H1 (cell line): ENCODE data around the gene REC8. TPM values are rescaled to one million over a fixed set of nuclear protein-coding genes. Genes with fewer than 3 reads are reported as not detected.

Experiments
- CTCF ChIA-PET: fragments of 300-600 bp; sonication (Branson Sonifier 250); formaldehyde crosslinking; loops from one replicate; lab custom pipeline; 2021; ENCODE audit not compliant: partially characterized antibody; lab: Charles Lee
- POLR2A ChIA-PET: fragments of 300-600 bp; sonication (Branson Sonifier 250); formaldehyde crosslinking; loops from one replicate; lab custom pipeline; 2021; ENCODE audit warnings: inconsistent platforms; ENCODE audit not compliant: partially characterized antibody; lab: Charles Lee
- DNase-seq, 2 experiments: peaks; one replicate each; pipeline versions ENCODE4 v3.0.0 to v3.0.0-alpha.2; 2010 to 2022; ENCODE audit warnings: low spot score in 2 of 2, low read depth in 1 of 2, mixed read lengths in 1 of 2
- FAIRE-seq: peaks from 2 replicates; lab custom pipeline; 2011; peaks lifted over from hg19 to GRCh38; lab: Jason Lieb, UNC
- H2AFZ ChIP-seq: 2 replicates; pipeline ENCODE4 v1.8.1; 2012; ENCODE audit warnings: low read length, inconsistent platforms
- H2AK5ac ChIP-seq: 2 replicates; pipeline ENCODE4 v1.6.1; 2013; ENCODE audit warnings: low read depth, low read length
- H2BK120ac ChIP-seq: replicated peaks from 2 replicates; pipeline ENCODE3; 2013; ENCODE audit warnings: low read depth, low read length, inconsistent platforms
- H2BK12ac ChIP-seq: 2 replicates; pipeline ENCODE4 v1.6.1; 2013; ENCODE audit warnings: low read depth, low read length
- H2BK15ac ChIP-seq: 2 replicates; pipeline ENCODE4 v1.6.1; 2013; ENCODE audit warnings: low read length
- H2BK20ac ChIP-seq: 2 replicates; pipeline ENCODE4 v1.6.1; 2013; ENCODE audit warnings: low read length
- H2BK5ac ChIP-seq: 2 replicates; pipeline ENCODE4 v1.6.1; 2013; ENCODE audit warnings: low read depth, low read length
- H3K14ac ChIP-seq: 2 replicates; pipeline ENCODE4 v1.6.1; 2013; ENCODE audit warnings: inconsistent platforms; ENCODE audit not compliant: insufficient read length
- H3K18ac ChIP-seq: 2 replicates; pipeline ENCODE4 v1.6.1; 2013; ENCODE audit warnings: low read length; ENCODE audit errors: extremely low read depth
- H3K23ac ChIP-seq: 2 replicates; pipeline ENCODE4 v1.6.1; 2013; ENCODE audit warnings: inconsistent platforms; ENCODE audit not compliant: insufficient read length
- H3K23me2 ChIP-seq: 2 replicates; pipeline ENCODE4 v1.6.1; 2013; ENCODE audit warnings: low read depth, low read length
- H3K27ac ChIP-seq: 2 replicates; pipeline ENCODE4 v1.6.1; 2011; ENCODE audit warnings: low read depth, low read length, inconsistent platforms
- H3K27me3 ChIP-seq, 4 experiments: replicated peaks in 1 of 4; 1 replicate in 1 of 4; 2 replicates in 3 of 4; pipeline versions ENCODE4 v1.6.1 to v1.8.1; 2011 to 2013; ENCODE audit warnings: low read length in 3 of 4, mild to moderate bottlenecking in 3 of 4, inconsistent platforms in 2 of 4, mixed read lengths in 2 of 4, moderate library complexity in 1 of 4; ENCODE audit not compliant: control insufficient read depth in 3 of 4, insufficient read depth in 3 of 4; ENCODE audit errors: extremely low read depth in 1 of 4
- H3K36me3 ChIP-seq, 4 experiments: 2 replicates each; pipeline versions ENCODE4 v1.6.1 to v1.8.1; 2011 to 2013; ENCODE audit warnings: mild to moderate bottlenecking in 4 of 4, low read length in 3 of 4, moderate library complexity in 2 of 4, control low read depth in 1 of 4, inconsistent platforms in 1 of 4; ENCODE audit not compliant: insufficient read depth in 4 of 4, control insufficient read depth in 2 of 4
- H3K4ac ChIP-seq: replicated peaks from 2 replicates; pipeline ENCODE3; 2013; ENCODE audit warnings: low read length, low read depth, mixed read lengths, inconsistent platforms; ENCODE audit not compliant: insufficient read length
- H3K4me1 ChIP-seq, 4 experiments: replicated peaks in 1 of 4; 1 replicate in 1 of 4; 2 replicates in 3 of 4; pipeline versions ENCODE4 v1.6.1 to v1.8.1; 2011 to 2013; ENCODE audit warnings: low read length in 3 of 4, inconsistent platforms in 2 of 4, mixed read lengths in 1 of 4; ENCODE audit not compliant: insufficient read depth in 4 of 4, control insufficient read depth in 3 of 4
- H3K4me2 ChIP-seq, 2 experiments: 2 replicates each; pipeline versions ENCODE4 v1.6.1 to v1.8.1; 2011 to 2013; ENCODE audit warnings: low read depth in 2 of 2, low read length in 2 of 2, control low read depth in 1 of 2, inconsistent platforms in 1 of 2, mild to moderate bottlenecking in 1 of 2; ENCODE audit not compliant: insufficient read depth in 1 of 2
- H3K4me3 ChIP-seq, 4 experiments: fragments of 200-600, 300-600 bp in 1 of 4; sonication (generic), shearing (Covaris generic), sonication (Bioruptor Twin) in 1 of 4; 2 replicates each; pipeline versions ENCODE4 v1.5.1 to v1.8.1; 2011 to 2016; ENCODE audit warnings: low read length in 4 of 4, low read depth in 3 of 4, control low read depth in 2 of 4, inconsistent platforms in 2 of 4, mild to moderate bottlenecking in 2 of 4, mixed read lengths in 1 of 4, moderate library complexity in 1 of 4; ENCODE audit not compliant: insufficient read depth in 2 of 4; ENCODE audit errors: extremely low read depth in 1 of 4
- H3K56ac ChIP-seq: replicated peaks from 2 replicates; pipeline ENCODE3; 2013; ENCODE audit warnings: low read depth, mild to moderate bottlenecking, mixed read lengths, low read length, inconsistent platforms; ENCODE audit not compliant: insufficient read length
- H3K79me1 ChIP-seq: 2 replicates; pipeline ENCODE4 v1.6.1; 2013; ENCODE audit warnings: low read depth, low read length, control low read depth
- H3K79me2 ChIP-seq, 2 experiments: 2 replicates each; pipeline versions ENCODE4 v1.6.1 to v1.8.1; 2012 to 2013; ENCODE audit warnings: low read length in 2 of 2, mild to moderate bottlenecking in 2 of 2, inconsistent platforms in 1 of 2; ENCODE audit not compliant: insufficient read depth in 2 of 2, control insufficient read depth in 1 of 2
- H3K9ac ChIP-seq, 4 experiments: replicated peaks in 1 of 4; 1 replicate in 1 of 4; 2 replicates in 3 of 4; pipeline versions ENCODE4 v1.6.1 to v1.8.1; 2011 to 2013; ENCODE audit warnings: low read depth in 3 of 4, low read length in 3 of 4, control low read depth in 2 of 4, mild to moderate bottlenecking in 2 of 4, moderate library complexity in 2 of 4, inconsistent platforms in 1 of 4; ENCODE audit errors: extremely low read depth in 1 of 4
- H3K9me3 ChIP-seq, 2 experiments: 2 replicates each; pipeline versions ENCODE4 v1.6.1 to v1.8.1; 2012 to 2013; ENCODE audit warnings: mild to moderate bottlenecking in 2 of 2, moderate library complexity in 2 of 2, control low read depth in 1 of 2, inconsistent platforms in 1 of 2, low read depth in 1 of 2, low read length in 1 of 2, mixed read lengths in 1 of 2; ENCODE audit not compliant: insufficient read depth in 2 of 2
- H4K20me1 ChIP-seq, 2 experiments: replicated peaks in 1 of 2; 2 replicates each; pipeline versions ENCODE3 to v1.8.1; 2011 to 2013; ENCODE audit warnings: inconsistent platforms in 2 of 2, low read length in 2 of 2, mild to moderate bottlenecking in 1 of 2; ENCODE audit not compliant: insufficient read depth in 2 of 2, control insufficient read depth in 1 of 2
- H4K5ac ChIP-seq: 2 replicates; pipeline ENCODE4 v1.6.1; 2013; ENCODE audit warnings: low read length, low read depth, mixed read lengths, inconsistent platforms; ENCODE audit not compliant: insufficient read length
- H4K8ac ChIP-seq: 2 replicates; pipeline ENCODE4 v1.8.0; 2013; ENCODE audit warnings: mild to moderate bottlenecking, moderate library complexity, low read length, inconsistent platforms; ENCODE audit not compliant: insufficient read depth; ENCODE audit errors: extremely low read depth
- H4K91ac ChIP-seq: replicated peaks from 2 replicates; pipeline ENCODE3; 2013; ENCODE audit warnings: low read length, mixed read lengths, inconsistent platforms; ENCODE audit not compliant: insufficient read length
- CEBPB ChIP-seq: IDR thresholded peaks from 2 replicates; pipeline ENCODE4 v1.6.1; 2012; ENCODE audit warnings: low read depth, low read length
- CTBP2 ChIP-seq: IDR thresholded peaks from 2 replicates; pipeline ENCODE4 v1.7.0; 2011; ENCODE audit warnings: borderline replicate concordance, mild to moderate bottlenecking, moderate library complexity, mixed read lengths, low read length; ENCODE audit not compliant: insufficient read depth, insufficient read length
- HDAC6 ChIP-seq: IDR thresholded peaks from one replicate; pipeline ENCODE4 v1.7.1; 2012; ENCODE audit warnings: low read depth, mild to moderate bottlenecking, inconsistent platforms, low read length, moderate library complexity
- KDM4A ChIP-seq: IDR thresholded peaks from one replicate; pipeline ENCODE4 v1.7.1; 2012; ENCODE audit warnings: low read depth, mild to moderate bottlenecking, moderate library complexity, low read length, inconsistent platforms; ENCODE audit not compliant: severe bottlenecking
- POLR2AphosphoS5 ChIP-seq: IDR thresholded peaks from 2 replicates; pipeline ENCODE4 v1.6.1; 2011; ENCODE audit warnings: low read depth, low read length
- RBBP5 ChIP-seq: IDR thresholded peaks from 2 replicates; pipeline ENCODE4 v1.7.1; 2012; ENCODE audit warnings: low read depth, mild to moderate bottlenecking, inconsistent platforms, low read length, moderate library complexity, borderline replicate concordance
- RFX5 ChIP-seq: IDR thresholded peaks from 2 replicates; pipeline ENCODE4 v1.6.1; 2011; ENCODE audit warnings: low read depth, low read length, improper control_type of control experiment, borderline replicate concordance
- RNF2 ChIP-seq: fragments of 200-900, 300-1000 bp; sonication (generic); IDR thresholded peaks from 2 replicates; pipeline ENCODE4 v1.7.1; 2016; ENCODE audit warnings: borderline replicate concordance, low read depth, mild to moderate bottlenecking, antibody characterized with exemption, low read length; ENCODE audit not compliant: poor library complexity, severe bottlenecking; ENCODE audit errors: missing control alignments
- RXRA ChIP-seq: IDR thresholded peaks from 2 replicates; pipeline ENCODE4 v1.6.1; 2011; ENCODE audit warnings: low read depth, mild to moderate bottlenecking, low read length, moderate library complexity; ENCODE audit not compliant: insufficient read depth
- SP2 ChIP-seq: IDR thresholded peaks from 2 replicates; pipeline ENCODE4 v1.6.1; 2012; ENCODE audit warnings: mild to moderate bottlenecking, low read length, inconsistent platforms
- SRF ChIP-seq: IDR thresholded peaks from 2 replicates; pipeline ENCODE4 v1.6.1; 2011; ENCODE audit warnings: mild to moderate bottlenecking, low read depth, low read length, moderate library complexity
- SUZ12 ChIP-seq: fragments of 200-600 bp; sonication (generic); IDR thresholded peaks from 2 replicates; pipeline ENCODE4 v1.6.1; 2012; ENCODE audit warnings: mild to moderate bottlenecking, inconsistent platforms, low read length, moderate library complexity, mixed read lengths
- WGBS, 2 experiments: shearing (Covaris generic) in 1 of 2; methylation state at CpG; one replicate each; pipeline versions ENCODE4 v1.1.6 to v1.1.7; 2013 to 2015; ENCODE audit warnings: low lambda C conversion rate in 2 of 2, mixed read lengths in 2 of 2, inconsistent platforms in 1 of 2, low coverage in 1 of 2, missing lambda C conversion rate in 1 of 2; ENCODE audit not compliant: insufficient replicate concordance in 2 of 2, insufficient coverage in 1 of 2, insufficient read length in 1 of 2; ENCODE audit errors: extremely low coverage in 1 of 2, missing lambda C conversion rate in 1 of 2; 5-methylcytosine and 5-hydroxymethylcytosine counted together
- polyA plus RNA-seq, 7 experiments: library from polyadenylated mRNA; depleted of rRNA in 3 of 7; stranded (reverse) in 5 of 7; unstranded in 2 of 7; fragments of >200 nt in 5 of 7; fragments of 200-250 nt in 2 of 7; gene quantifications; 1 replicate in 5 of 7; 2 replicates in 1 of 7; 4 replicates in 1 of 7; pipeline versions ENCODE4 v1.2.1 to v1.2.3, GENCODE V29; 2011 to 2013; ENCODE audit warnings: missing spikeins in 2 of 7, mixed read lengths in 2 of 7
- total RNA-seq: library from RNA; stranded (reverse); fragmentation: NEBNext Ultra II Directional; extraction: Animal tissue kit (Norgen Biotek cat#: 25700); gene quantifications from 2 replicates; pipeline ENCODE4 v1.2.1, GENCODE V29; 2021
- TF ChIP-seq, protein P1 (sequence below): IDR thresholded peaks from 2 replicates; pipeline ENCODE4 v1.6.1; 2011; ENCODE audit warnings: low read depth, mild to moderate bottlenecking, low read length; ENCODE audit not compliant: insufficient read depth

REC8 gene
- total and polyA plus RNA-seq, 2 of the 8 experiments (the other 6 are each of a cell fraction or from before 2014, with no cell fraction given), result 9.8 to 28.5 TPM

DNA sequence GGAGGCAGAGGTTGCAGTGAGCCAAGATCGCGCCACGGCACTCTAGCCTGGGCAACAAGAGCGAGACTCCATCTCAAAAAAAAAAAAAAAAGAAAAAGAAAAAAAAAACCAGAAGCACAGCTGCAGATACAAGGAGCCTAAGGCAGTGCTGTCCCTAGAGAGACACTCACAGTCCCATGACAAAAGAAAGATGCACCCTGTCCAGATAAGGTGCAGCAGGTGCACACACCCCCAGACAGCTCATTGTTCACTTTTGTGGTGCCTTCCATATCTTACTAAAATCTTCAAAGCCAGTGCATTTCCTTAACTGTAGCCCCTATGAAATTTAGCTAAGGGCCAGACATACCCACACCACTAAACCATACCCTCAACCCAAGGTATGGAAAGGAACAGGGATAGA lies 49.5 kb upstream of the REC8 start:
- WGBS, 2 experiments, result 94% methylated on average over 3 of the region's 4 CpGs; no CpG with 5 or more reads in 1 of the 2 experiments
- Histone ChIP-seq H3K23me2 (no peaks in the 10 kb centered on the region), H4K5ac (no peak overlapping the region), H3K9me3 (no peaks in the 10 kb centered on the region), H4K20me1 (peaks cover 0 to 3% of the 10 kb centered on the region in 2 experiments), H3K9ac (no peak overlapping the region), H4K8ac (no peak overlapping the region), H2AK5ac (no peak overlapping the region), H3K27me3 (no peaks in the 10 kb centered on the region), H4K91ac (no peak overlapping the region), H2BK20ac (no peak overlapping the region), H3K4me1 (no peaks in the 10 kb centered on the region), H2BK120ac (no peak overlapping the region), H2BK5ac (no peak overlapping the region), H2AFZ (no peak overlapping the region), H3K79me2 (no peaks in the 10 kb centered on the region), H2BK15ac (no peak overlapping the region), H3K36me3 (peaks cover 14 to 39% (median 32%) of the 10 kb centered on the region in 4 experiments), H3K18ac (no peak overlapping the region), H3K4me3 (no peak overlapping the region), H3K14ac (no peak overlapping the region), H3K27ac (no peak overlapping the region), H3K23ac (no peak overlapping the region), H2BK12ac (no peak overlapping the region), H3K79me1 (no peaks in the 10 kb centered on the region), H3K4me2 (no peak overlapping the region), H3K56ac (no peak overlapping the region), H3K4ac (no peak overlapping the region)
- DNase-seq (no peak), FAIRE-seq (no peak)
- POLR2A ChIA-PET, result interaction anchor here (0.8 to 11.1 kb wide), 8 partner anchors 6 to 84 kb away, joined by 3 to 96 read pairs (median 6); partner anchors contain the start of genes DCAF11, FITM1 and NRL
- CTCF ChIA-PET, result interaction anchor here (0.8 to 1.6 kb wide), 2 partner anchors 15 to 32 kb away, joined by 3 to 4 read pairs; no protein-coding TSS in a partner anchor
- TF ChIP-seq CEBPB (no peak), RFX5 (no peak), KDM4A (no peak), SRF (no peak), HDAC6 (no peak), SUZ12 (no peak), POLR2AphosphoS5 (no peak), SP2 (no peak), RNF2 (no peak), CTBP2 (no peak), RXRA (no peak), RBBP5 (no peak)
- TF ChIP-seq, protein P1, sequence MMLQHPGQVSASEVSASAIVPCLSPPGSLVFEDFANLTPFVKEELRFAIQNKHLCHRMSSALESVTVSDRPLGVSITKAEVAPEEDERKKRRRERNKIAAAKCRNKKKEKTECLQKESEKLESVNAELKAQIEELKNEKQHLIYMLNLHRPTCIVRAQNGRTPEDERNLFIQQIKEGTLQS, result no peak
